WTC11 (cell line): ENCODE measurements around the gene PIGK. TPM values are rescaled to one million over a fixed set of nuclear protein-coding genes. Genes with fewer than 3 reads are reported as not detected.

Source experiments
- ATAC-seq: fragments of 200-7000 bp; cut with Tn5 transposase; 2 replicates; pipeline ENCODE4 v1.10.0; 2021; ENCODE audit warnings: mild to moderate bottlenecking, moderate library complexity
- CTCF ChIA-PET: fragments of 300-600 bp; sonication (Branson Sonifier 250); formaldehyde crosslinking; loops from one replicate; lab custom pipeline; 2021; ENCODE audit warnings: antibody characterized with exemption; lab: Charles Lee
- POLR2A ChIA-PET: fragments of 350-600 bp; sonication (Branson Sonifier 250); formaldehyde crosslinking; loops from one replicate; lab custom pipeline; 2021; ENCODE audit warnings: antibody characterized with exemption; lab: Charles Lee
- DNase-seq: peaks from one replicate; pipeline ENCODE4 v3.0.0; 2021; ENCODE audit warnings: low spot score
- H3K27ac Mint-ChIP-seq: 2 replicates; pipeline ENCODE4 v1.8.0; 2021; ENCODE audit warnings: mixed read lengths
- H3K27me3 Mint-ChIP-seq: 2 replicates; pipeline ENCODE4 v1.8.0; 2021; ENCODE audit warnings: low read depth, mild to moderate bottlenecking, moderate library complexity, mixed read lengths
- H3K36me3 Mint-ChIP-seq: 2 replicates; pipeline ENCODE4 v1.8.0; 2021; ENCODE audit warnings: mixed read lengths
- H3K4me1 Mint-ChIP-seq: 2 replicates; pipeline ENCODE4 v1.8.0; 2022; ENCODE audit warnings: mixed read lengths
- H3K4me3 Mint-ChIP-seq: 2 replicates; pipeline ENCODE4 v1.8.0; 2021; ENCODE audit warnings: mild to moderate bottlenecking, moderate library complexity, mixed read lengths
- H3K9me3 Mint-ChIP-seq: 2 replicates; pipeline ENCODE4 v1.8.0; 2021; ENCODE audit warnings: mixed read lengths
- ELF4 ChIP-seq: sonication (generic); formaldehyde crosslinking; IDR thresholded peaks from 2 replicates; pipeline ENCODE4 v1.8.1; 2022; ENCODE audit warnings: low read depth, mild to moderate bottlenecking, moderate library complexity, missing genetic modification reagents
- ETV6 ChIP-seq: sonication (generic); formaldehyde crosslinking; IDR thresholded peaks from 2 replicates; pipeline ENCODE4 v1.8.1; 2022; ENCODE audit warnings: mild to moderate bottlenecking, missing genetic modification reagents
- FOXK1 ChIP-seq: sonication (generic); formaldehyde crosslinking; IDR thresholded peaks from 2 replicates; pipeline ENCODE4 v1.8.0; 2022; ENCODE audit warnings: mild to moderate bottlenecking, moderate library complexity, missing genetic modification reagents
- SMAD3 ChIP-seq: sonication (generic); formaldehyde crosslinking; IDR thresholded peaks from 2 replicates; pipeline ENCODE4 v1.8.0; 2022; ENCODE audit warnings: missing genetic modification reagents, mild to moderate bottlenecking, borderline replicate concordance
- SMAD4 ChIP-seq: sonication (generic); formaldehyde crosslinking; IDR thresholded peaks from 2 replicates; pipeline ENCODE4 v1.8.0; 2022; ENCODE audit warnings: mild to moderate bottlenecking, missing genetic modification reagents
- ZNF263 ChIP-seq: sonication (generic); formaldehyde crosslinking; IDR thresholded peaks from 2 replicates; pipeline ENCODE4 v1.8.1; 2022; ENCODE audit warnings: low read depth, mild to moderate bottlenecking, moderate library complexity, missing genetic modification reagents
- total RNA-seq: library from RNA; stranded (reverse); gene quantifications from 3 replicates; pipeline ENCODE4 v1.2.3, GENCODE V29; 2021
- TF ChIP-seq, protein P1 (sequence below): sonication (generic); formaldehyde crosslinking; IDR thresholded peaks from 2 replicates; pipeline ENCODE4 v1.8.0; 2023; ENCODE audit warnings: missing genetic modification reagents, mild to moderate bottlenecking, borderline replicate concordance
- TF ChIP-seq, protein P2 (sequence below): sonication (generic); formaldehyde crosslinking; IDR thresholded peaks from 2 replicates; pipeline ENCODE4 v1.8.0; 2022; ENCODE audit warnings: mild to moderate bottlenecking, missing genetic modification reagents
- TF ChIP-seq, protein P3 (sequence below): fragments of 250-450 bp; sonication (Bioruptor Pico); IDR thresholded peaks from 2 replicates; pipeline ENCODE4 v1.9.0; 2021; ENCODE audit warnings: mild to moderate bottlenecking
- TF ChIP-seq, protein P4 (sequence below): fragments of 250-450 bp; sonication (Bioruptor Pico); IDR thresholded peaks from 2 replicates; pipeline ENCODE4 v1.9.0; 2021; ENCODE audit warnings: mild to moderate bottlenecking, borderline replicate concordance
- TF ChIP-seq, protein P5 (sequence below): sonication (generic); formaldehyde crosslinking; conservative IDR thresholded peaks from 2 replicates; pipeline ENCODE4 v1.8.1; 2022; ENCODE audit warnings: mild to moderate bottlenecking, missing genetic modification reagents
- TF ChIP-seq, protein P6 (sequence below): sonication (generic); formaldehyde crosslinking; IDR thresholded peaks from 2 replicates; pipeline ENCODE4 v1.8.1; 2022; ENCODE audit warnings: mild to moderate bottlenecking, moderate library complexity, missing genetic modification reagents
- TF ChIP-seq, protein P7 (sequence below): sonication (generic); formaldehyde crosslinking; IDR thresholded peaks from 2 replicates; pipeline ENCODE4 v1.8.1; 2022; ENCODE audit warnings: missing genetic modification reagents, borderline replicate concordance

PIGK gene
- total RNA-seq, 1 experiment from 2014 or later, result 20.5 TPM

DNA sequence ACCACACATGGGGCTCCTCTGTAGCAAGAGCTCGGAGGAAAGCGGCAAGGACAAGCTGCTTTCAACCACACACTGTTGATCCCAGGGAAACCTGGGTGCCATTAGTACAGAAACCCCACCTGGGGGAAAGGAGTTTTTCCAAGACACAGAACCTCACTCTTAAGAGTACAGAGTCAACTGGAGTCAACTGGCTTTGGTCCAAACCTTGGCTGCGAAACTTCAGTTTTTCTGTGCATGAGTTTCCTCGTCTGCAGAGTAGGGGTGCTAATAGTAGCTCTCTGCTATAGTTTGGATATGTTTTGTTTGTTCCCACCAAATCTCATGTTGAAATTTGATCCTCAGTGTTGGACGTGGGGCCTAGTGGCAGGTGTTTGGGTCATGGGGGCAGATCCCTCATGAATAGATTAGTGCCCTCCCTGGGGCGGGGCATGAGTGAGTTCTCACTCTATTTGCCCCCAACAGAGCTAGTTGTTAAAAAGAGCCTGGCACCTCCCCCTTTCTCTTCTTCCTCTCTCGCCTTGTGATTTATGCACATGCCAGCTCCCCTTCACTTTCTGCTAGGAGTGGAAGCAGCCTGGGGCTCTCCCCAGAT is 161.1 kb downstream of the PIGK start (continued):
- TF ChIP-seq, protein P1, sequence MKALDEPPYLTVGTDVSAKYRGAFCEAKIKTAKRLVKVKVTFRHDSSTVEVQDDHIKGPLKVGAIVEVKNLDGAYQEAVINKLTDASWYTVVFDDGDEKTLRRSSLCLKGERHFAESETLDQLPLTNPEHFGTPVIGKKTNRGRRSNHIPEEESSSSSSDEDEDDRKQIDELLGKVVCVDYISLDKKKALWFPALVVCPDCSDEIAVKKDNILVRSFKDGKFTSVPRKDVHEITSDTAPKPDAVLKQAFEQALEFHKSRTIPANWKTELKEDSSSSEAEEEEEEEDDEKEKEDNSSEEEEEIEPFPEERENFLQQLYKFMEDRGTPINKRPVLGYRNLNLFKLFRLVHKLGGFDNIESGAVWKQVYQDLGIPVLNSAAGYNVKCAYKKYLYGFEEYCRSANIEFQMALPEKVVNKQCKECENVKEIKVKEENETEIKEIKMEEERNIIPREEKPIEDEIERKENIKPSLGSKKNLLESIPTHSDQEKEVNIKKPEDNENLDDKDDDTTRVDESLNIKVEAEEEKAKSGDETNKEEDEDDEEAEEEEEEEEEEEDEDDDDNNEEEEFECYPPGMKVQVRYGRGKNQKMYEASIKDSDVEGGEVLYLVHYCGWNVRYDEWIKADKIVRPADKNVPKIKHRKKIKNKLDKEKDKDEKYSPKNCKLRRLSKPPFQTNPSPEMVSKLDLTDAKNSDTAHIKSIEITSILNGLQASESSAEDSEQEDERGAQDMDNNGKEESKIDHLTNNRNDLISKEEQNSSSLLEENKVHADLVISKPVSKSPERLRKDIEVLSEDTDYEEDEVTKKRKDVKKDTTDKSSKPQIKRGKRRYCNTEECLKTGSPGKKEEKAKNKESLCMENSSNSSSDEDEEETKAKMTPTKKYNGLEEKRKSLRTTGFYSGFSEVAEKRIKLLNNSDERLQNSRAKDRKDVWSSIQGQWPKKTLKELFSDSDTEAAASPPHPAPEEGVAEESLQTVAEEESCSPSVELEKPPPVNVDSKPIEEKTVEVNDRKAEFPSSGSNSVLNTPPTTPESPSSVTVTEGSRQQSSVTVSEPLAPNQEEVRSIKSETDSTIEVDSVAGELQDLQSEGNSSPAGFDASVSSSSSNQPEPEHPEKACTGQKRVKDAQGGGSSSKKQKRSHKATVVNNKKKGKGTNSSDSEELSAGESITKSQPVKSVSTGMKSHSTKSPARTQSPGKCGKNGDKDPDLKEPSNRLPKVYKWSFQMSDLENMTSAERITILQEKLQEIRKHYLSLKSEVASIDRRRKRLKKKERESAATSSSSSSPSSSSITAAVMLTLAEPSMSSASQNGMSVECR, result no peak
- TF ChIP-seq ELF4 (CRISPR knock-in tag), result no peak
- TF ChIP-seq SMAD4 (CRISPR knock-in tag), result no peak
- TF ChIP-seq, protein P2, sequence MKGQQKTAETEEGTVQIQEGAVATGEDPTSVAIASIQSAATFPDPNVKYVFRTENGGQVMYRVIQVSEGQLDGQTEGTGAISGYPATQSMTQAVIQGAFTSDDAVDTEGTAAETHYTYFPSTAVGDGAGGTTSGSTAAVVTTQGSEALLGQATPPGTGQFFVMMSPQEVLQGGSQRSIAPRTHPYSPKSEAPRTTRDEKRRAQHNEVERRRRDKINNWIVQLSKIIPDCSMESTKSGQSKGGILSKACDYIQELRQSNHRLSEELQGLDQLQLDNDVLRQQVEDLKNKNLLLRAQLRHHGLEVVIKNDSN (CRISPR knock-in tag), result no peak

DNA sequence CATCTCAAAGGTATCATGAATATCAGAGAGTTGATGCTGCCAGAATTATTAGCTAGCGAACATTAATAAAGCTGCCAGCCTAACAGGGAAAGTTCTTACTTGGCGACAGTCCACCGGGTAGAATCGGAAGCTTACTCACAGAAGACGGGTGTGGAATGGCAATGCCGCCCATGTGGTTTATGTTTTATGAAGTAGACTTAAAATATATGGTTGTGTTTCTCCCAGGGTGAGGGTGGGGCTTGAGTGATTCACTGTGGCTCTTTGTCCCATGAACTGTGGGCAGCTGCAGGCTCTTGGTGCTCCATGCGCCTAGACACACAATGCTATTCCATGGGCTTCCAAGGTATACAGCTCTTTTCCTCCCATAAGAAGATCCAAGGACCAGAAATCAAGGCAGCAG is 162.7 kb downstream of the PIGK start:
- no peak overlapping the region for H3K4me3 Mint-ChIP-seq
- no peaks in the 10 kb centered on the region for H3K27me3 Mint-ChIP-seq
- peaks cover 40% of the 10 kb centered on the region for H3K4me1 Mint-ChIP-seq
- TF ChIP-seq, protein P3, sequence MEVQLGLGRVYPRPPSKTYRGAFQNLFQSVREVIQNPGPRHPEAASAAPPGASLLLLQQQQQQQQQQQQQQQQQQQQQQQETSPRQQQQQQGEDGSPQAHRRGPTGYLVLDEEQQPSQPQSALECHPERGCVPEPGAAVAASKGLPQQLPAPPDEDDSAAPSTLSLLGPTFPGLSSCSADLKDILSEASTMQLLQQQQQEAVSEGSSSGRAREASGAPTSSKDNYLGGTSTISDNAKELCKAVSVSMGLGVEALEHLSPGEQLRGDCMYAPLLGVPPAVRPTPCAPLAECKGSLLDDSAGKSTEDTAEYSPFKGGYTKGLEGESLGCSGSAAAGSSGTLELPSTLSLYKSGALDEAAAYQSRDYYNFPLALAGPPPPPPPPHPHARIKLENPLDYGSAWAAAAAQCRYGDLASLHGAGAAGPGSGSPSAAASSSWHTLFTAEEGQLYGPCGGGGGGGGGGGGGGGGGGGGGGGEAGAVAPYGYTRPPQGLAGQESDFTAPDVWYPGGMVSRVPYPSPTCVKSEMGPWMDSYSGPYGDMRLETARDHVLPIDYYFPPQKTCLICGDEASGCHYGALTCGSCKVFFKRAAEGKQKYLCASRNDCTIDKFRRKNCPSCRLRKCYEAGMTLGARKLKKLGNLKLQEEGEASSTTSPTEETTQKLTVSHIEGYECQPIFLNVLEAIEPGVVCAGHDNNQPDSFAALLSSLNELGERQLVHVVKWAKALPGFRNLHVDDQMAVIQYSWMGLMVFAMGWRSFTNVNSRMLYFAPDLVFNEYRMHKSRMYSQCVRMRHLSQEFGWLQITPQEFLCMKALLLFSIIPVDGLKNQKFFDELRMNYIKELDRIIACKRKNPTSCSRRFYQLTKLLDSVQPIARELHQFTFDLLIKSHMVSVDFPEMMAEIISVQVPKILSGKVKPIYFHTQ, result no peak
- TF ChIP-seq, protein P4, sequence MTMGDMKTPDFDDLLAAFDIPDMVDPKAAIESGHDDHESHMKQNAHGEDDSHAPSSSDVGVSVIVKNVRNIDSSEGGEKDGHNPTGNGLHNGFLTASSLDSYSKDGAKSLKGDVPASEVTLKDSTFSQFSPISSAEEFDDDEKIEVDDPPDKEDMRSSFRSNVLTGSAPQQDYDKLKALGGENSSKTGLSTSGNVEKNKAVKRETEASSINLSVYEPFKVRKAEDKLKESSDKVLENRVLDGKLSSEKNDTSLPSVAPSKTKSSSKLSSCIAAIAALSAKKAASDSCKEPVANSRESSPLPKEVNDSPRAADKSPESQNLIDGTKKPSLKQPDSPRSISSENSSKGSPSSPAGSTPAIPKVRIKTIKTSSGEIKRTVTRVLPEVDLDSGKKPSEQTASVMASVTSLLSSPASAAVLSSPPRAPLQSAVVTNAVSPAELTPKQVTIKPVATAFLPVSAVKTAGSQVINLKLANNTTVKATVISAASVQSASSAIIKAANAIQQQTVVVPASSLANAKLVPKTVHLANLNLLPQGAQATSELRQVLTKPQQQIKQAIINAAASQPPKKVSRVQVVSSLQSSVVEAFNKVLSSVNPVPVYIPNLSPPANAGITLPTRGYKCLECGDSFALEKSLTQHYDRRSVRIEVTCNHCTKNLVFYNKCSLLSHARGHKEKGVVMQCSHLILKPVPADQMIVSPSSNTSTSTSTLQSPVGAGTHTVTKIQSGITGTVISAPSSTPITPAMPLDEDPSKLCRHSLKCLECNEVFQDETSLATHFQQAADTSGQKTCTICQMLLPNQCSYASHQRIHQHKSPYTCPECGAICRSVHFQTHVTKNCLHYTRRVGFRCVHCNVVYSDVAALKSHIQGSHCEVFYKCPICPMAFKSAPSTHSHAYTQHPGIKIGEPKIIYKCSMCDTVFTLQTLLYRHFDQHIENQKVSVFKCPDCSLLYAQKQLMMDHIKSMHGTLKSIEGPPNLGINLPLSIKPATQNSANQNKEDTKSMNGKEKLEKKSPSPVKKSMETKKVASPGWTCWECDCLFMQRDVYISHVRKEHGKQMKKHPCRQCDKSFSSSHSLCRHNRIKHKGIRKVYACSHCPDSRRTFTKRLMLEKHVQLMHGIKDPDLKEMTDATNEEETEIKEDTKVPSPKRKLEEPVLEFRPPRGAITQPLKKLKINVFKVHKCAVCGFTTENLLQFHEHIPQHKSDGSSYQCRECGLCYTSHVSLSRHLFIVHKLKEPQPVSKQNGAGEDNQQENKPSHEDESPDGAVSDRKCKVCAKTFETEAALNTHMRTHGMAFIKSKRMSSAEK (CRISPR knock-in tag), result no peak
- TF ChIP-seq SMAD3 (no peak), FOXK1 (CRISPR knock-in tag) (no peak), ETV6 (no peak), ZNF263 (CRISPR knock-in tag) (no peak)
- TF ChIP-seq, protein P5, sequence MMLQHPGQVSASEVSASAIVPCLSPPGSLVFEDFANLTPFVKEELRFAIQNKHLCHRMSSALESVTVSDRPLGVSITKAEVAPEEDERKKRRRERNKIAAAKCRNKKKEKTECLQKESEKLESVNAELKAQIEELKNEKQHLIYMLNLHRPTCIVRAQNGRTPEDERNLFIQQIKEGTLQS (CRISPR knock-in tag), result no peak
- TF ChIP-seq, protein P6, sequence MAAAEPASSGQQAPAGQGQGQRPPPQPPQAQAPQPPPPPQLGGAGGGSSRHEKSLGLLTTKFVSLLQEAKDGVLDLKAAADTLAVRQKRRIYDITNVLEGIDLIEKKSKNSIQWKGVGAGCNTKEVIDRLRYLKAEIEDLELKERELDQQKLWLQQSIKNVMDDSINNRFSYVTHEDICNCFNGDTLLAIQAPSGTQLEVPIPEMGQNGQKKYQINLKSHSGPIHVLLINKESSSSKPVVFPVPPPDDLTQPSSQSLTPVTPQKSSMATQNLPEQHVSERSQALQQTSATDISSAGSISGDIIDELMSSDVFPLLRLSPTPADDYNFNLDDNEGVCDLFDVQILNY, result no peak
- TF ChIP-seq, protein P7, sequence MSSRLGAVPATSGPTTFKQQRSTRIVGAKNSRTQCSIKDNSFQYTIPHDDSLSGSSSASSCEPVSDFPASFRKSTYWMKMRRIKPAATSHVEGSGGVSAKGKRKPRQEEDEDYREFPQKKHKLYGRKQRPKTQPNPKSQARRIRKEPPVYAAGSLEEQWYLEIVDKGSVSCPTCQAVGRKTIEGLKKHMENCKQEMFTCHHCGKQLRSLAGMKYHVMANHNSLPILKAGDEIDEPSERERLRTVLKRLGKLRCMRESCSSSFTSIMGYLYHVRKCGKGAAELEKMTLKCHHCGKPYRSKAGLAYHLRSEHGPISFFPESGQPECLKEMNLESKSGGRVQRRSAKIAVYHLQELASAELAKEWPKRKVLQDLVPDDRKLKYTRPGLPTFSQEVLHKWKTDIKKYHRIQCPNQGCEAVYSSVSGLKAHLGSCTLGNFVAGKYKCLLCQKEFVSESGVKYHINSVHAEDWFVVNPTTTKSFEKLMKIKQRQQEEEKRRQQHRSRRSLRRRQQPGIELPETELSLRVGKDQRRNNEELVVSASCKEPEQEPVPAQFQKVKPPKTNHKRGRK (CRISPR knock-in tag), result no peak
- POLR2A ChIA-PET, result no interaction called here
- ATAC-seq (no peak), DNase-seq (no peak)
- CTCF ChIA-PET, result no interaction called here
- H3K9me3 Mint-ChIP-seq, result peaks cover 5% of the 10 kb centered on the region
- no peaks in the 10 kb centered on the region for H3K36me3 Mint-ChIP-seq
- no peak overlapping the region for H3K27ac Mint-ChIP-seq
